ENCODE measurements around the gene CADPS. TPM values are rescaled to one million over a fixed set of nuclear protein-coding genes. Genes with fewer than 3 reads are reported as not detected.

The CADPS gene
- total RNA-seq, 4 donors from 2014 or later: 0.09 to 4.4 (median 1.6) TPM; not detected in 1

DNA sequence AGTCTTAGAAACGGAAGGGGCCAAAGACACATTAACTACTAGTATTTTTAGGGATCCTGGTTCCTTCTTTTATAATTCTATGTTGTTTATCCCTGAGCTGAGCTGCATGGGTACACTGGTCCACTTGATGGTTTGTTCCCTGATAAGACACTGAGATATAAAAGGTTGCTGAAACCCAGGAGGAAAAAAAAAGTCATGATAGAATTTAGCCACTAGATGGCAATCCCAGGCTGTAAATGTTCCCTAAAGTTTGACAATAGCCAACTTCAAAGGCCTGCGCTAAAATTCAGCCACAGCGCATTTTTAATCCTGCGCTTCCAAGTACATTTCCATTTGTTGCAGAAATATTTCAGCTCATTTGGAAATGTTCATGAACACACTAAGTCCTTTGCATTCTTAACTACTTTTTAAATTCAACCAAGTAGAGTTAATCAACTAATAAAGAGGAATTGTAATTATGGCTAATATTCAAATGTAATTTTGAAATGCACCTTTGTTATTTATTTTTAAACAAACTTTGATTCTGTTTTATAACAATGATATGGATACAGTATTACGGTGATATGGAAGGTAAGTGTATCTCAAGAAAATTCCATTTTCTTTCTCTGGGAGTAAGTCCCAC is 252.6 kb downstream of the CADPS start:
- ATAC-seq (ENCODE audit: low FRiP score): no peak
- TF ChIP-seq, protein P1, sequence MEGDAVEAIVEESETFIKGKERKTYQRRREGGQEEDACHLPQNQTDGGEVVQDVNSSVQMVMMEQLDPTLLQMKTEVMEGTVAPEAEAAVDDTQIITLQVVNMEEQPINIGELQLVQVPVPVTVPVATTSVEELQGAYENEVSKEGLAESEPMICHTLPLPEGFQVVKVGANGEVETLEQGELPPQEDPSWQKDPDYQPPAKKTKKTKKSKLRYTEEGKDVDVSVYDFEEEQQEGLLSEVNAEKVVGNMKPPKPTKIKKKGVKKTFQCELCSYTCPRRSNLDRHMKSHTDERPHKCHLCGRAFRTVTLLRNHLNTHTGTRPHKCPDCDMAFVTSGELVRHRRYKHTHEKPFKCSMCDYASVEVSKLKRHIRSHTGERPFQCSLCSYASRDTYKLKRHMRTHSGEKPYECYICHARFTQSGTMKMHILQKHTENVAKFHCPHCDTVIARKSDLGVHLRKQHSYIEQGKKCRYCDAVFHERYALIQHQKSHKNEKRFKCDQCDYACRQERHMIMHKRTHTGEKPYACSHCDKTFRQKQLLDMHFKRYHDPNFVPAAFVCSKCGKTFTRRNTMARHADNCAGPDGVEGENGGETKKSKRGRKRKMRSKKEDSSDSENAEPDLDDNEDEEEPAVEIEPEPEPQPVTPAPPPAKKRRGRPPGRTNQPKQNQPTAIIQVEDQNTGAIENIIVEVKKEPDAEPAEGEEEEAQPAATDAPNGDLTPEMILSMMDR (IDR thresholded peaks at IDR 0.05): no peak
- DNase-seq (ENCODE audit: low spot score): no peak

DNA sequence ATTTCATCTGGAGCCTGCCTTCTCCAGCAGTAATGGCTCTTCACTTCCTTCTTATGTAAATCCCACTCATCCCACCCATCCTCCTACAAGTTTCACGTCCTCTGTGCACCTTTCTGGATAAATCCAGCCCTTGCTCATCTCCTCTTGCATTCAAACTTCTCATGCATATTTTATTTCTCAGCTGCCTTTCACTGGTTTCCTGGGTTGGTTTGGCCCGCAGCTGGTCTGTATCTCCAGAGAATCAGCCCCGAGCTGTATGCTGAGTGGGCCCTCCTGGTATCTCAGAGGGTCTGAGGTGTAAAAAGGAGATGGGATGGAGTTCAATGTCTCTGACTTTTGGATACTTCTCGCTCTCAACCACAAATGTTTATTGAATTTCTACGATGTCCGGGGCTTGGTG is 253.3 kb downstream of the CADPS start:
- TF ChIP-seq, protein P1 (IDR thresholded peaks at IDR 0.05): no peak
- DNase-seq (ENCODE audit: low spot score) (no peak), ATAC-seq (ENCODE audit: low FRiP score) (no peak)

DNA sequence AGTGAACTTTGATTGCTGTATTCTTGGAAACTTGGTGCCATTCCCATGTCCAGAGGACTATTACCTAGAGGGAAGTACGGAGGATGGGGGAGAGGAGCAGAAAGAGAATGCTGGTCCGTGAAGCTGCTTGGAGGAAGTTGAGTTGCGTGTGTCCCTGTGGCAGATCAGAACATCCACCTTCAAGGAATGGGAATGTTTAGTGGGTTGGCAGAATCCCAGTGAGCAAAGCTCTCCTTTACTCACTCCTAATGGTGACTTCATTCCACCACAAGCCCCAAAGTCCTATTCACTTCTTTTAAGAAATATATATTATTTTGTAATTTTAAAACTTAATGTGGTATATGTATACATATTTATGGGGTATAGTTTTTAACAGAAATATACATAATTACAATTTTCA is 254.0 kb downstream of the CADPS start:
- DNase-seq (ENCODE audit: low spot score) (no peak), ATAC-seq (ENCODE audit: low FRiP score) (no peak)
- TF ChIP-seq, protein P1 (IDR thresholded peaks at IDR 0.05): no peak

DNA sequence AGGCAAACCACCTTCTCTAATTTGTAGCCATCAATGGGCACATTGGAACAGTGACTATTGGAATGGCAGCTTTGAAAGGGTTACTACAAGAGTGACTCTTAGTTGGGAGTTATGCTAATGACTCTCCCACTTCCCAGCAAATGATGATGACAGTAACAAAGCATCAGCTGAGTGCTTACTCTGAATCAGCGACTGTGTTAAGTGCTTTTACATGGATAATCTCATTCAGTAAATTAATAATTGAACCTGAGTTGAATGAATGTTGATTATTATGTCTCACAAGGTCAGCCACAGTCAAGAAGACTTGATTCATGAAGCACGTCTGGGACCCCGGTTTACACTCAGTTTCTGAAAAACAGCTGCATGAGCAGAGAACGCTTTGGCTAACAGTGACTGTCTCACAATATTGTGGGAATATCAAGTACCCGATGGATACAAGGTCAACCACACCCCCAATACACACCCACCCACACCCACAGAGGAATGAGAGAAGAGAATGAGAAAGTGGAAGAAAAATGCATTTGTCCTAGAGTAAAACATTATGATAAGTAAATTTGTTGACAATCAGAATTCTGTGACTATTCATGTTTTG is 259.9 kb downstream of the CADPS start:
- ATAC-seq (ENCODE audit: low FRiP score): no peak
- TF ChIP-seq, protein P1 (IDR thresholded peaks at IDR 0.05): no peak
- DNase-seq (ENCODE audit: low spot score): no peak

DNA sequence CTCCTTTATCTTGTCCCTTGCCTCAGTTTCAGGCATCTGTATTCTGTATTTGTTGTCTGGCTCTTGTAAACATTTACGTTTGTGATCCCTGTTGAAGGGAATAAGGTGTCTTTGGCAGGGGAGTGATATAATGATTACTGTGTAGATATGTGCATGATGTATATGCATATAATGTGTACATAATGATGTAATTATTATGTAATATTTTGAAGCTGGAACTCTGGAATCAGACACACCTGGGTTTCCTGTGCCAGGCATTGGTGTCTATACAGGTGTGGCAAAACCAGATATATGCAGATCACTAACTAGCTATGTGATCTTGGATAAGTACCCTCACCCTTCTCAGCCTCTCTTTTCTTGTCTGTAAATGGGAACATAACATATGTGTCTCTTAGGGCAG is 260.7 kb downstream of the CADPS start:
- TF ChIP-seq, protein P1 (IDR thresholded peaks at IDR 0.05): no peak
- DNase-seq (ENCODE audit: low spot score): no peak
- ATAC-seq (ENCODE audit: low FRiP score): no peak

DNA sequence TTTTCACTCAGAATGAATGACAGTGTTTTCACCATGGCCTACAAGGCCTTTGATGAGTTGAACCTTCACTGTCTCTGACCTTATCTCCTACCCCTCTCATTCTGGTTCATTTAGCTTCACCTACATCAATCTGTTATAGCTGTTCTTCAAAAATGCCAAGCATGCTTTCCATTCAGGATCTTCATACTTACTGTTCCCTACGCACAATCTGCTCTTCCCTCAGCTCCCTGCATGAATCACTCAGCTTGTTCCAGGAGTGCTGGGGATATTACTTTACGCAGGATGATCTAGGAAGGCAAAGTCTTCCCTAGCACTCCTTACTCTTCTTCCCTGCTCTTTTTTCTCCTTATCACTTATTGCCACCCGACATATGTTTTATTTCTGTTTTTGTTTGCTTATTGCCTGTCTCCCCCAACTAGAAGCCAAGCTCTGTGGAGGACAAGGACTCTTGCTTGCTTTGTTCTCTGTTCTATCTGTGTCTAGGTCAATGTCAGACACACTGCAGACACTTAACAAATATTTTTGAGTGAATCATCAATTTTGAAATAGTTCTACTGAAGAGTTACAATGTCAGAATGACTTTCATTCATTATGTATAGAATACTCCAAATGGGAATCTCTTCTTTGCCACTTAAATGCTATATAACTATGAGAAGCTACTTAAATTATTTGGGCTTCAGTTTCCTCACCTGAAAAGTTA is 263.5 kb downstream of the CADPS start:
- ATAC-seq (ENCODE audit: low FRiP score) (no peak), DNase-seq (ENCODE audit: low spot score) (no peak)
- TF ChIP-seq, protein P1 (IDR thresholded peaks at IDR 0.05): no peak

Data from omental fat pad (tissue), 4 donors.